HG03457 (cell line): ENCODE measurements around the gene RNF40.
"Not testable (repeated sequence)": the region's sequence is repeated elsewhere in the genome, so short reads cannot be mapped to it uniquely, and the experiment has no call there.

Experiments
- ATAC-seq: cut with Tn5 transposase; IDR thresholded peaks from one replicate; pipeline ENCODE4 v1.9.1; 2021; ENCODE audit warnings: moderate number of reproducible peaks; ENCODE audit not compliant: unreplicated experiment

The RNF40 gene

GRCh38 chr16:30780549-30780948 lies 18.4 kb downstream of the RNF40 start:
- no peak for ATAC-seq

DNA sequence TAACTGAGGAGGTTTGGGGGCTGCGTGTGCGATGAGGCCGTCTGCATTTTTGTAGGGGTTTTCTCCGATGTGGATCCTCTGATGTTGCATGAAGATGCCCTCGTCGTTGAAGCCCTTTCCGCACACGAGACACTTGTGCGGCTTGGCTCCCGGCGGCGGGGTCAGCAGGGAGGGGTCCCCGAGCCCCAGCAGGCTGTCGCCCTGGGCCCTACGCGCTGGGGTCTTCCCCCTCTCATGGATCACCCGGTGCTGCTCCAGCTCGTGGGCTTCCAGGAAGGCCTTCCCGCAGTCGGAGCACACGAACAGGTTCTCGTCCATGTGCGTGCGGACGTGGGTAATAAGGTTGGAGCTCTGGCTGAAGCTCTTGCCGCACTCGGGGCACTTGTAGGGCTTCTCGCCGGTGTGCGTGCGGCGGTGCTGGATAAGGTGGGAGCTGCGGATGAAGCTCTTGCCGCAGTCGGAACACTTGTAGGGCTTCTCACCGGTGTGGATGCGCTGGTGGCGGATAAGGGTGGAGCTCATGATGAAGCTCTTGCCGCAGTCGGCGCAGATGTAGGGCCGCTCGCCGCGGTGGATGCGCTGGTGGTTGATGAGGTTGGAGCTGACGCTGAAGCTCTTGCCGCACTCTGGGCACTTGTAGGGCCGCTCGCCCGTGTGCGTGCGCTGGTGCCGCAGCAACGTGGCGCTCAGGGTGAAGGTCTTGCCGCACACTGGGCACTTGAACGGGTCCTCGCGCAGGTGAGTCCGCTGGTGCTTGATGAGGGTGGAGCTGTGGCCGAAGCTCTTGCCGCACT lies 20.6 kb downstream of the RNF40 start:
- ATAC-seq = no peak

GRCh38 chr16:30783280-30784109 lies 21.4 kb downstream of the RNF40 start:
- no peak for ATAC-seq

DNA sequence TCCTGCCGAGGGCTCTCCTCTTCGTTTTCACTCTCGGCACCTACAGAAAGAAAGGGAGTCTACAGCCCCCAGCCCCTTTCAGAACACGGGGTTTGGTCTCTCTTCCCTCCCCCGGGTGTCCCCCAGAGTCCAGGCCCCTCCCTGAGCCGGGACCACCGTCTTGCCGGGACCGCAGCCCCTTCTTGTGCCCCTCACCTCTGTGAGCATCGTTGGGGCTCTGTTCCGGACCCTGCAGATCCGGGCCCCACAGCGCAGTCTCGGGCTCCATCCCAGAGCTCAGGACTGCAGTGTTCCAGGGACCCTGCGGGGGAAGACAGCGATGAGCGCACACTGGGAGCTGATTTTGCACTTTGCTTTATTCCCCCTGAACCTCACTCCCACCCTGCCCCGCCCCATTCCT lies 22.1 kb downstream of the RNF40 start:
- no peak for ATAC-seq

DNA sequence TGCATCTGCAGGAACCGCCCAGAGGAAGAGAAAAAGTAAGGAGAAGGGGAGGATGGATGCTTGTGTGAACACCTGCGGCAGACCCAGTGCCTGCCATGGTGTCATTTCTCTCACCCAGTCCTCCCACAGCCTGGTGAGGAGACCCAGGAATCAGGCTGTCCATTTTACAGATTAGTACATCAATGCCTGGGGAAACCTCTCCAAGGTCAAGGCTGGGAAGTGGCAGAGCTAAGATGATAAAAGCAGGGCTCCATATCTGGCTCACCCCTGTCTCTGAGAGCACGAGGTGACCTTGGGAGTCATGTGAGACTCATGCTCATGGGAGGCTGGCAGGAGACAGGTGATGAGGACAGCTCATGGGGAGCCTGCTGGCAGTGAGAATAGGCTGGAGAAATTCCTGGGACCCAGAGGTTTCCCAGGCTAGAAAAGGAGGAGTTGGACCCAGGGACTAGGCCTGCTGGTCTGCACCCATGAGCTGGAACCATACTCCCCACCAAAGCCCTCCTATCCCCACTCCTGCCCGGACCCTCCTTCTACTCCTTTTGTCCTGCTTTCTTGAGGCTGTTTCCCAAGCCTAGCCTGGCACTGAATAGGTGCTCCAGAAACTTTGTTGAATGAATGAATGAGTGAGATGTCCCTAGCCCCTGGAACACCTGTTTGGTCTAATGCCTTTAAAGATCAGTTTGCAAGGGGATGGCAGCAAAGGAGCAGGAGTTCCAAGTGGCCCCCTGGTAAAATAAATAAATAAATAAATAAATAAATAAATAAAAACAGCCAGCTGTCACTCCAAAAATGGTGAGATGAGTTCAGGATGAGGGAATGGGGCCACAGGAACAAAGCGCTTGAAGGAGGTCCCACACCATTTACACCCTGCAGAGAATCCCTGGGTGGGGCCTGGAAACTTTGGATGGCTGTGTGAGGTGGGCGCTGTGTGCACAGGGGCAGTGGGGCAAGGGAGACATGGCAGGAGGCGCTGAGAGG lies 23.3 kb downstream of the RNF40 start:
- no peak for ATAC-seq

GRCh38 chr16:30786115-30786935 lies 24.2 kb downstream of the RNF40 start:
- no peak for ATAC-seq

GRCh38 chr16:30786936-30787612 lies 25.0 kb downstream of the RNF40 start, which contains the start of gene ZNF629:
Gene ZNF629, minus strand, starts transcription at chr16:30787205. Its CDS starts 2,723 bp downstream, at chr16:30784482.
- ATAC-seq = no peak

DNA sequence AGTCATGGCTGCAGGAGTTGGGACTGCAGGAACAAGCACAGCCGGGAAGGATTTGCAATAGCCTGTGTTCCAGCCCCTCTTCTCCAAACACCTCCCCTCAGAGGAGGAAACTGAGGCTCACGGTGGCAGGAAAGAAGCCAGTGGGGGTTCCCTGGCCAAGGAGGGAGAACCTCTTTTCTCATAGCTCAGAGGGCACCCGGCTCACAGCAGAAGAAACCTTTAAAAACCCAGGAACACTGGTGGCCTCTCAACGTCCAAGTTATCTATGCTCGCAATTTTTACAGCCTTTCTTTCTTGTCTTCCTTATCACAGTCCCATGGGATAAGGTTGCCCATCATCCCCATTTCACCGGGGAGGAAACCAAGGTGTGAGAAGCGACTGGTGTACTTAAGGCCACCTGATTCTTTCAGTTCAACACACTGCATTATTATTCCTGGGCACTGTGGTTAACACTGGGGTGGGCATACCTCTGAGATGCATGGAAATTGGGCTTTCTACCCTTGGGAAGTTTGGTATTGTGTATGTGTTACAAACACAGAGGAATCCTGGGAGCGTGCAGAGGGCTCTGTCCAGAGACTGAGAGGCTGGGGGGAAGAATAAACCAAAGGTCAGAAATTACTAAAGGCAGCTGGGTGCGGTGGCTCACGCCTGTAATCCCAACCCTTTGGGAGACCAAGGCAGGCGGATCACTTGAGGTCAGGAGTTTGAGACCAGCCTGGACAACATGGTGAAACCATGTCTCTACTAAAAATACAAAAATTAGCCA lies 25.7 kb downstream of the RNF40 start:
- no peak for ATAC-seq

GRCh38 chr16:30793508-30794069 lies 31.5 kb downstream of the RNF40 start:
- ATAC-seq = no peak

GRCh38 chr16:30794634-30795033 lies 32.5 kb downstream of the RNF40 start:
- ATAC-seq = no peak

- no peak for ATAC-seq
Observed at GRCh38 chr16:30797670-30798309, 35.7 kb downstream of the RNF40 start.

DNA sequence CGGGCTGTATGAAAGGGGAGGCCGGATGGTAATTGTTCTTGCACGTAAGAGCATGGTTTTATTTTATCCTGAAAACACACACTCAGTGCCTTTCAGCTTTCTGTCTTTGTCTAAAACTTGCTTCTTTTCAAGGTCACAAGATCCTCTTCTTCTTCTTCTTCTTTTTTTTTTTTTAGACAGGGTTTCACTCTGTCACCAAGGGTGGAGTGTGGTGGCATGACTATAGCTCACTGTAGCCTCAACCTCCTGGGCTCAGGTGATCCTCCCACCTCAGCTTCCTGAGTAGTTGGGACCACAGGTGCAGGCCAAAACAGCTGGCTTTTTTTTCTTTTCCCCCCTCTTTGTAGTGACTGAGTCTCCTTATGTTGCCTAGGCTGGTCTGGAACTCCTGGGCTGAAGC lies 40.8 kb downstream of the RNF40 start:
- no peak for ATAC-seq

DNA sequence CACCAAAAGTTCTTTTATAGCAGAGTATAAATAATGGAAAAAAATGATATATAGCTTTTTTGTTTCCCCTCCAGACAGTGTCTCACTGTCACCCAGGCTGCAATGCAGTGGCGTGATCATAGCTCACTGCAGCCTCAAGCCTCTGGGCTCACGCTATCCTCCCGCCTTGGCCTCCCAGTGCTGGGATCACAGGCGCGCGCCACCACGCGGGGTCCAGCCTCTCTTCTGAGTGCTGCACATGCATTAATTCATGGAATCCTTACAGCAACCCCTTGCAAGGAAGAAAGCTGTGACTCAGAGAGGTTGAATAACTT lies 42.9 kb downstream of the RNF40 start:
- no peak for ATAC-seq

DNA sequence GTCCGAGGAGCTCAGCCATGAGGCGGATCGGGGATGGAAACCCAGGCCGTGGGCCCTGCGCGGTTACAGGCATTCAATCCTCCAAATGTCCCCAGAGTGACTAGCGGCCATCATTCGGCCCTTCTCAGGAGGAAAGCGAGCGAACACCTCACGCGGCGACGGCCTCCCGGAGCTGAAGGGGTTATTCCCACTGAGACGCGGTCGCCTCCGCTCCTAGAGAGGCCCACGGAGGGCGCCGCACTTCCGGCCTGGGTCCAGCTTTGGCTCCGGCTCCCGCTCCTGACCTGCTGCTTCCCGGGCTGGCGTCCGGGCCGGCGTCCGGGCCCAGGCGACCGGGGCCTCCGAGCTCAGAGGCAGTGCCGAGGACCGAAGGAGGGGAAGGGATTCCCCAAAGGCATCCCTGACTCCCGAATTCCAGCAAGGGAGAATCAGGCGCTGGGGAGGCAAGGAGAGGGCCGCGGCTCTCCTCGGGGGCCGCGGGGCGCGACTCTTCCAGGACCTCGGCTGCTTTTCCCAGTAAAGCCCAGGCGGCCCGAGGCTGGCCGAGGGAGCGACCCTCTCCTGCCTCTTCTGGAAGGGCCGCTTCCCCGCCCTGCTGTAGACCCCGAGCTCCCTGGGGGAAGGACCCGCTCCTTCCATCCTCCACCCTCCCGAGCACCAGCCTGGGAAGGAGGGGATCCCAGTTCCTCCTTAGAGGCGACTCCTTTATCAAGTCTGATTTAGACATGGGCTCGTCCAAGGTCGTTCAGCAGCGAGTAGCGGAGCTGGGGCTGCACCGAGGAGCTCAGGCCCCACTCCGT lies 43.4 kb downstream of the RNF40 start:
- ATAC-seq = no peak

GRCh38 chr16:30808146-30808545 lies 46.0 kb downstream of the RNF40 start:
- no peak for ATAC-seq

DNA sequence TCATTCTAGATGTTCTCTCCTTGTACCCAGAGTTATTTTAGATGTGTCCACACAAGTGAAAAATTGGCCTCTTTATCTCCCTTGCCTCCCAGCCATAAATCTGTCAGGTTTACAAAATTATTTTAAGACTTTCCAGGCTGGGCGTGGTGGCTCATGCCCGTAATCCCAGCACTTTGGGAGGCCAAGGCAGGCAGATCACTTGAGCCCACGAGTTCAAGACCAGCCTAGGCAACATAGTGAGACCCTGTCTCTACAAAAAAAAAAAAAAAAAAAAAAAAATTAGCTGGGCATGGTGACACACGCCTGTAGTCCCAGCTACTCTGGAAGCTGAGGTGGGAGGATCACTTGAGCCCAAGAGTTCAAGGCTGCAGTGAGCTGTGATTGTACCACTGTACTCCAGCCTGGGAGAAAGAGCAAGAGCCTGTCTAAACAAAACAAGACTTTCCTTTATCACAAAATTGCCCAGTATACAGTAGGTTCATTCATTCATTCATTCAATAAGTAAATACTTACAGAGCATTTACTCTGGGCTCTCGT lies 46.8 kb downstream of the RNF40 start:
- not testable (repeated sequence) for ATAC-seq

DNA sequence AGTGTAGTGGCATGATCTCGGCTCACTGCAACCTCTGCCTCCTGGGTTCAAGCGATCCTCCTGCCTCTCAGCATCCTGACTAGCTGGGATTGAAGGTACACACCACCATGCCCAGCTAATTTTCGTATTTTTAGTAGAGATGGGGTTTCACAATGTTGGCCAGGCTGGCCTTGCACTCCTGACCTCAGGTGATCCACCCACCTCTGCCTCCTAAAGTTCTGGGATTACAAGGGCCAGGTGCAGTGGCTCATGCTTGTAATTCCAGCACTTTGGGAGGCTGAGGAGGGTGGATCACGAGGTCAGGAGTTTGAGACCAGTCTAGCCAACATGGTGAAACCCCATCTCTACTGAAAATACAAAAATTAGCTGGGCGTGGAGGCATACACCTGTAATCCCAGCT lies 47.6 kb downstream of the RNF40 start:
- ATAC-seq = not testable (repeated sequence)
